NT2/D1 (cell line): Measurements from ENCODE around the gene RASD1.

Experiments
- SUZ12 ChIP-seq: IDR thresholded peaks from 2 replicates; pipeline ENCODE4 v1.6.1; 2011; ENCODE audit not compliant: insufficient read length, insufficient read depth; ENCODE audit errors: extremely low read depth
- YY1 ChIP-seq: IDR thresholded peaks from 2 replicates; pipeline ENCODE4 v1.6.1; 2011; ENCODE audit not compliant: insufficient read length, insufficient read depth
- ZNF274 ChIP-seq: IDR thresholded peaks from 2 replicates; pipeline ENCODE4 v1.6.1; 2011; ENCODE audit warnings: mild to moderate bottlenecking, low read depth, low read length

DNA sequence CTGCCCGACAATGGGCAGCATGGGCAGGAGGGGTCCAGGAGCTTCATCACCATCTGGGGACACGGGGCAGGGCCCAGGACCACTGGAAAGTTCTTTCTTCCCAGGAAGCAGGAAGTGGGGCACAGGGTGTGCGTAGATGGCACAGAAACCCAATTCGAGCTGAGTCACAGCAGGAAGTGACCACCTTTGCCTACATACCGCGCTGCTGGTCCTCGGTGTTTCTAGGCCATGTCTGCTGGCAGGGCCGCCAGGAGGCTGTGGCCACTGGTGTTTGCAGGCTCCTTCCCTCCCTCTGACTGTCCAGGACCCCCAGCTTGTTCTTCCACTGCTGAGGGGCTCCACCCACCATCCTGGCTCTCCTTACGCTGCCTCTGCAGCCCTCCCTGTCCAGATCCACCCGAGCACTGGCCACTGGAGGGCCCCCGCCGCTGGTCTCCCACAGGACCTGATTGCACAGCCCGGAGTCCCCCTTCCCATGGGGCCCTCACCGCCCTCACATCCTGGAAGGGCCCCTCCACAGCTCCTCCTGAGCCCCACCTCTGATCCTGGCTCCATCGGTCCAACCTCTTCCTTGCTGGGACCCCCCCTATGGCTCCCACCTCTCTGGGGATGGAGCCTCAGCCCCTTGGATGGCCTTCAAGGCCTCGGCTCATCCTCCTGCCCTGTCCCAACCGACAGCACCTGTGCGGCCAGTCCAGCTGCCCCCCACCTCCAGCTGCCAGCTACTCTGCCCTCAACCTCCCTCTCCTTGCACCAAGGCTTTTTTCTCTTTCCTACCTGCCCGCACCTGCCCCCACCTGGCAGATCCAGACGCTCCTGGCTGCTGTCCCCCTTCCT lies 14.5 kb upstream of the RASD1 start:
- TF ChIP-seq YY1 = no peak
- TF ChIP-seq ZNF274 = no peak
- no peak for TF ChIP-seq SUZ12
